ENCODE data around the gene KPNA6. TPM values are rescaled to one million over a fixed set of nuclear protein-coding genes. Genes with fewer than 3 reads are reported as not detected.

KPNA6 gene
- total RNA-seq (2012; rRNA removed) (50.7 and 53.6 TPM in 2 replicates), polyA plus RNA-seq (2012; rRNA removed) (25.4 and 27.0 TPM in 2 replicates), Bru-seq, nascent RNA (percentile 87 among the genes with signal in this experiment), BruChase-seq, experiment 1, labeled RNA remaining after a 6-hour chase (percentile 97 among the genes with signal in this experiment), BruChase-seq, experiment 2, labeled RNA remaining after a 2-hour chase (percentile 93 among the genes with signal in this experiment)
- polyA plus RNA-seq (2012; cell fraction: cytosol; rRNA removed): 12.2 and 17.0 TPM in 2 replicates
- polyA plus RNA-seq (2012; cell fraction: nucleus; rRNA removed; ENCODE audit: low replicate concordance): 6.5 and 17.8 TPM in 2 replicates
- long read RNA-seq, full-length matches to known transcripts: 24 of 37 reads
- long read RNA-seq, partial matches to known transcripts: 6 of 37 reads
- long read RNA-seq, other reads (novel, unspliced or antisense): 7 of 37 reads

GRCh38 chr1:32107742-32108661, at the start of gene KPNA6:
KPNA6 (plus strand) TSS chr1:32108056; CDS start chr1:32108131, 75 bp downstream.
- H4K8ac ChIP-seq (ENCODE audit: low read depth in 2 of 2, low read length in 2 of 2): peak within 1 kb of the TSS; percentile 85 to 93

More at GRCh38 chr1:32107742-32108661, at the start of gene KPNA6:
- peak within 1 kb of the TSS; percentile 81 for H4K91ac ChIP-seq (ENCODE audit: insufficient read depth, low read depth, low read length)
- H3K9me1 ChIP-seq (ENCODE audit: insufficient read depth, low read length): peaks cover 5% of the 10 kb centered on the region
- H3K4me2 ChIP-seq (ENCODE audit: low read depth, low read length): peak within 1 kb of the TSS; percentile 87
- no peak within 1 kb of the TSS for H2BK20ac ChIP-seq (ENCODE audit: low read depth, low read length)
- peak within 1 kb of the TSS; percentile 93 for H2AK5ac ChIP-seq (ENCODE audit: low read depth, low read length)
- peak within 1 kb of the TSS; percentile 94 for H2AFZ ChIP-seq (replicated peaks; ENCODE audit: low read length, poor library complexity)
- H3K4ac ChIP-seq (ENCODE audit: low read depth, low read length): peak within 1 kb of the TSS; percentile 94
- peak within 1 kb of the TSS; percentile 97 for H2AK9ac ChIP-seq (replicated peaks; ENCODE audit: low read depth, low read length, poor library complexity)
- peak within 1 kb of the TSS; percentile 71 for H4K5ac ChIP-seq (ENCODE audit: low read depth, low read length)
- peak within 1 kb of the TSS; percentile 59 for H3K18ac ChIP-seq (ENCODE audit: low read depth, low read length)
- peak; percentile 64 for TF ChIP-seq POLR2A (IDR thresholded peaks at IDR 0.05; ENCODE audit: low read depth, low read length)
- no peak for TF ChIP-seq RFX5 (IDR thresholded peaks at IDR 0.05; ENCODE audit: low read depth, low read length)
- peak; percentile 71 for TF ChIP-seq CEBPB (IDR thresholded peaks at IDR 0.05; ENCODE audit: low read depth, low read length)
- 0 out of 2 replicates have a peak, but pooled peaks have one; percentile 13 for TF ChIP-seq CHD1 (IDR thresholded peaks at IDR 0.05; ENCODE audit: low read depth, low read length)
- peak; percentile 21; the same call in 1 of the 2 replicates for TF ChIP-seq USF2 (IDR thresholded peaks at IDR 0.05; ENCODE audit: low read depth, low read length)
- no peak for TF ChIP-seq MAZ (IDR thresholded peaks at IDR 0.05; ENCODE audit: borderline replicate concordance, low read depth, low read length)
- peak; percentile 31; the same call in 1 of the 2 replicates for TF ChIP-seq MXI1 (IDR thresholded peaks at IDR 0.05; ENCODE audit: borderline replicate concordance, low read depth, low read length)
- CTCF ChIA-PET: interaction anchor here (0.8 to 1.2 kb wide), 5 partner anchors 16 to 43 kb away, joined by 3 to 6 read pairs (median 4); partner anchors contain the start of gene TMEM39B
- H3K36me3 ChIP-seq (ENCODE audit: control insufficient read depth, insufficient read depth, low read length): no peaks in the 10 kb centered on the region
- peak within 1 kb of the TSS; percentile 96 for H3K9ac ChIP-seq (ENCODE audit: low read depth, low read length)
- no TSS peak for BruUV-seq (replicated peaks)
- H3K4me1 ChIP-seq (ENCODE audit: control insufficient read depth, insufficient read depth, low read length): no peaks in the 10 kb centered on the region
- peak within 1 kb of the TSS; percentile 95 for H3K27ac ChIP-seq (ENCODE audit: insufficient read depth, low read length)
- DNase-seq (peak; percentile 98), ATAC-seq (ENCODE audit: low read depth) (peak; percentile 87)
- dilution Hi-C loops (cut with HindIII; ENCODE audit: low sequenced_read_pairs, unreplicated experiment): no loop called here
- H3K23ac ChIP-seq (ENCODE audit: low read depth, low read length): peak within 1 kb of the TSS; percentile 98
- peak within 1 kb of the TSS; percentile 80 for H3K56ac ChIP-seq (ENCODE audit: extremely low read depth, insufficient read depth, low read length)
- no peaks in the 10 kb centered on the region for H3K9me3 ChIP-seq (ENCODE audit: control insufficient read depth, insufficient read depth, low read length)
- H2BK120ac ChIP-seq (ENCODE audit: low read depth, low read length): peak within 1 kb of the TSS; percentile 73; the same call in 1 of the 2 replicates
- H3K4me3 ChIP-seq (ENCODE audit: insufficient read depth, low read depth, low read length): peak within 1 kb of the TSS; percentile 93
- in situ Hi-C loops (cut with MboI; ENCODE audit: low sequenced_read_pairs): no loop called here
- peak within 1 kb of the TSS; percentile 93 for H2BK5ac ChIP-seq (ENCODE audit: low read depth, low read length, poor library complexity, severe bottlenecking)
- H4K20me1 ChIP-seq (ENCODE audit: insufficient read depth, low read length): peaks cover 43% of the 10 kb centered on the region
- H3K79me1 ChIP-seq (ENCODE audit: low read depth in 1 of 2, low read length in 2 of 2): peaks cover 7 to 33% of the 10 kb centered on the region in 2 experiments; a peak in 2 of 4 replicates
- peak within 1 kb of the TSS; percentile 89 for H3K14ac ChIP-seq (replicated peaks; ENCODE audit: low read depth, low read length)
- peak within 1 kb of the TSS; percentile 34; the same call in 2 of the 3 replicates for H2BK15ac ChIP-seq (ENCODE audit: low read depth, low read length)
- intact Hi-C loops (cut with micrococcal nuclease): loop anchor here (2.0 to 5.0 kb wide), 2 partner anchors 36 to 73 kb away; partner anchors contain the start of gene TMEM39B
- WGBS, 2 experiments (ENCODE audit: extremely low coverage in 2 of 2, insufficient read length in 1 of 2): 0% methylated on average over 12 of the region's 45 CpGs; no CpG with 5 or more reads in 1 of the 2 experiments
- POLR2A ChIA-PET (ENCODE audit: unreplicated experiment): interaction anchor here (0.6 to 1.7 kb wide), 5 partner anchors 15 to 400 kb away, joined by 3 to 6 read pairs (median 5); partner anchors contain the start of gene TXLNA
- no peaks in the 10 kb centered on the region for H3K27me3 ChIP-seq (ENCODE audit: control insufficient read depth, insufficient read depth, low read length)

Data from IMR-90 (cell line).